H9 (cell line): ENCODE results near the gene CASP10. TPM values are rescaled to one million over a fixed set of nuclear protein-coding genes. Genes with fewer than 3 reads are reported as not detected.

Experiments used
- DNase-seq: peaks from one replicate; pipeline ENCODE4 v3.0.0-alpha.2; 2017
- H2AFZ ChIP-seq: one replicate; pipeline ENCODE4 v1.6.1; 2013; ENCODE audit warnings: mild to moderate bottlenecking, low read length, control low read depth, moderate library complexity
- H2AK5ac ChIP-seq: 2 replicates; pipeline ENCODE4 v1.6.1; 2013; ENCODE audit warnings: low read length, control low read depth, mixed read lengths; ENCODE audit not compliant: insufficient read length
- H2BK120ac ChIP-seq: one replicate; pipeline ENCODE4 v1.6.1; 2013; ENCODE audit warnings: low read depth, mild to moderate bottlenecking, low read length, control low read depth, inconsistent platforms; ENCODE audit not compliant: poor library complexity, severe bottlenecking
- H2BK12ac ChIP-seq: 2 replicates; pipeline ENCODE4 v1.6.1; 2013; ENCODE audit warnings: low read length, control low read depth, mixed read lengths, low read depth; ENCODE audit not compliant: insufficient read length
- H2BK15ac ChIP-seq: 2 replicates; pipeline ENCODE4 v1.6.1; 2013; ENCODE audit warnings: low read depth, low read length, control low read depth
- H2BK20ac ChIP-seq: one replicate; pipeline ENCODE4 v1.6.1; 2013; ENCODE audit warnings: low read depth, mild to moderate bottlenecking, low read length, control low read depth, inconsistent platforms; ENCODE audit not compliant: poor library complexity, severe bottlenecking
- H2BK5ac ChIP-seq: 2 replicates; pipeline ENCODE4 v1.6.1; 2013; ENCODE audit warnings: low read length, control low read depth, mixed read lengths; ENCODE audit not compliant: insufficient read length
- H3K14ac ChIP-seq: 2 replicates; pipeline ENCODE4 v1.6.1; 2013; ENCODE audit warnings: low read length, control low read depth; ENCODE audit not compliant: insufficient read depth
- H3K18ac ChIP-seq: 2 replicates; pipeline ENCODE4 v1.6.1; 2013; ENCODE audit warnings: low read depth, mild to moderate bottlenecking, mixed read lengths, low read length, control low read depth; ENCODE audit not compliant: insufficient read length
- H3K23ac ChIP-seq: 2 replicates; pipeline ENCODE4 v1.6.1; 2013; ENCODE audit warnings: low read length, control low read depth, mixed read lengths, low read depth; ENCODE audit not compliant: insufficient read length
- H3K23me2 ChIP-seq: 2 replicates; pipeline ENCODE4 v1.6.1; 2013; ENCODE audit warnings: low read depth, mild to moderate bottlenecking, mixed read lengths, low read length, control low read depth; ENCODE audit not compliant: insufficient read length, poor library complexity, severe bottlenecking
- H3K27ac ChIP-seq: 2 replicates; pipeline ENCODE4 v1.5.1; 2013; ENCODE audit warnings: low read length, control low read depth, mixed read lengths, low read depth; ENCODE audit not compliant: insufficient read length
- H3K27me3 ChIP-seq: 2 replicates; pipeline ENCODE4 v1.6.1; 2013; ENCODE audit warnings: low read length, control low read depth, inconsistent platforms; ENCODE audit not compliant: insufficient read depth
- H3K4ac ChIP-seq: 2 replicates; pipeline ENCODE4 v1.6.1; 2013; ENCODE audit warnings: low read depth, mild to moderate bottlenecking, control low read depth, inconsistent platforms, low read length, moderate library complexity
- H3K4me1 ChIP-seq: 2 replicates; pipeline ENCODE4 v1.6.1; 2013; ENCODE audit warnings: low read length, control low read depth, inconsistent platforms; ENCODE audit not compliant: insufficient read depth
- H3K4me2 ChIP-seq: 2 replicates; pipeline ENCODE4 v1.6.1; 2013; ENCODE audit warnings: low read length, control low read depth, mixed read lengths; ENCODE audit not compliant: insufficient read length, insufficient read depth
- H3K56ac ChIP-seq: 2 replicates; pipeline ENCODE4 v1.6.1; 2013; ENCODE audit warnings: low read depth, mild to moderate bottlenecking, mixed read lengths, low read length, control low read depth; ENCODE audit not compliant: insufficient read length
- H3K79me1 ChIP-seq: 2 replicates; pipeline ENCODE4 v1.6.1; 2013; ENCODE audit warnings: low read depth, mild to moderate bottlenecking, moderate library complexity, low read length, control low read depth, inconsistent platforms; ENCODE audit not compliant: insufficient read depth, poor library complexity, severe bottlenecking
- H3K79me2 ChIP-seq: 2 replicates; pipeline ENCODE4 v1.6.1; 2013; ENCODE audit warnings: low read length, control low read depth, inconsistent platforms; ENCODE audit not compliant: insufficient read depth
- H3K9ac ChIP-seq: 2 replicates; pipeline ENCODE4 v1.6.1; 2013; ENCODE audit warnings: low read length, control low read depth, mixed read lengths; ENCODE audit not compliant: insufficient read length; ENCODE audit errors: extremely low read depth
- H3K9me3 ChIP-seq: one replicate; pipeline ENCODE4 v1.6.1; 2013; ENCODE audit warnings: low read depth, low read length, inconsistent platforms; ENCODE audit not compliant: control insufficient read depth
- H3T11ph ChIP-seq: one replicate; pipeline ENCODE4 v1.6.1; 2013; ENCODE audit warnings: mild to moderate bottlenecking, low read length, control low read depth, inconsistent platforms
- H4K20me1 ChIP-seq: one replicate; pipeline ENCODE4 v1.6.1; 2013; ENCODE audit not compliant: control insufficient read depth, insufficient read length, insufficient read depth
- H4K5ac ChIP-seq: 2 replicates; pipeline ENCODE4 v1.6.1; 2013; ENCODE audit warnings: low read depth, mild to moderate bottlenecking, mixed read lengths, low read length, control low read depth; ENCODE audit not compliant: insufficient read length
- H4K8ac ChIP-seq: replicated peaks from 2 replicates; pipeline ENCODE4 v1.6.1; 2013; ENCODE audit warnings: low read length, control low read depth, mixed read lengths, low read depth; ENCODE audit not compliant: insufficient read length
- H4K91ac ChIP-seq: 2 replicates; pipeline ENCODE4 v1.6.1; 2013; ENCODE audit warnings: low read depth, mild to moderate bottlenecking, moderate library complexity, mixed read lengths, low read length, control low read depth; ENCODE audit not compliant: insufficient read length
- H3K27ac Mint-ChIP-seq, 3 experiments: 2 replicates in 2 of 3; 3 replicates in 1 of 3; pipeline ENCODE4 v1.8.0; 2020 to 2021; ENCODE audit warnings: mixed read lengths in 3 of 3, mild to moderate bottlenecking in 1 of 3, moderate library complexity in 1 of 3
- H3K27me3 Mint-ChIP-seq: 2 replicates; pipeline ENCODE4 v1.8.0; 2021; ENCODE audit warnings: low read depth, mild to moderate bottlenecking, moderate library complexity, mixed read lengths
- H3K36me3 Mint-ChIP-seq, 3 experiments: 2 replicates in 2 of 3; 3 replicates in 1 of 3; pipeline ENCODE4 v1.8.0; 2020 to 2021; ENCODE audit warnings: low read depth in 3 of 3, mixed read lengths in 3 of 3; ENCODE audit not compliant: insufficient read depth in 1 of 3
- H3K4me1 Mint-ChIP-seq, 2 experiments: 2 replicates each; pipeline ENCODE4 v1.8.0; 2020; ENCODE audit warnings: mixed read lengths in 2 of 2
- H3K4me3 Mint-ChIP-seq, 2 experiments: 2 replicates in 1 of 2; 3 replicates in 1 of 2; pipeline ENCODE4 v1.8.0; 2020 to 2021; ENCODE audit warnings: mild to moderate bottlenecking in 2 of 2, mixed read lengths in 2 of 2, moderate library complexity in 1 of 2
- H3K9me3 Mint-ChIP-seq, 2 experiments: 2 replicates in 1 of 2; 3 replicates in 1 of 2; pipeline ENCODE4 v1.8.0; 2020; ENCODE audit warnings: mild to moderate bottlenecking in 2 of 2, mixed read lengths in 2 of 2, moderate library complexity in 1 of 2
- WGBS: extraction: QIAGEN DNeasy Blood & Tissue Kit; methylation state at CpG from one replicate; pipeline ENCODE4 v1.1.7; 2013; ENCODE audit warnings: missing lambda C conversion rate, low lambda C conversion rate, mixed read lengths; ENCODE audit not compliant: insufficient read length; ENCODE audit errors: extremely low coverage; 5-methylcytosine and 5-hydroxymethylcytosine counted together
- total RNA-seq: library from RNA; stranded (reverse); gene quantifications from 2 replicates; pipeline ENCODE4 v1.2.1, GENCODE V29; 2021
- TF ChIP-seq, protein P1 (sequence below): fragments of 200-600 bp; sonication (generic); conservative IDR thresholded peaks from 3 replicates; pipeline ENCODE4 v1.8.0; 2021; ENCODE audit warnings: antibody characterized with exemption, mild to moderate bottlenecking

CASP10 gene
- total RNA-seq, 1 experiment from 2014 or later, result 2.7 TPM

- H3K4me3 Mint-ChIP-seq, result no peak overlapping the region
- WGBS, result no CpG with 5 or more reads among the region's 14 CpGs
- H3K36me3 Mint-ChIP-seq, result peaks cover 0 to 23% (median 8%) of the 10 kb centered on the region in 3 experiments; a peak in 5 of 7 replicates
- Histone ChIP-seq H2BK5ac (no peak overlapping the region), H3K27ac (no peak overlapping the region), H2BK20ac (no peak overlapping the region), H3K23me2 (no peaks in the 10 kb centered on the region), H2BK120ac (no peak overlapping the region), H3K9ac (no peak overlapping the region), H3K4ac (no peak overlapping the region), H3K79me1 (no peaks in the 10 kb centered on the region), H3K27me3 (no peaks in the 10 kb centered on the region), H4K20me1 (no peaks in the 10 kb centered on the region), H3K79me2 (no peaks in the 10 kb centered on the region), H3T11ph (no peak overlapping the region), H3K14ac (no peak overlapping the region), H2BK12ac (no peak overlapping the region), H3K56ac (no peak overlapping the region), H3K9me3 (peaks cover 9% of the 10 kb centered on the region), H3K4me2 (no peak overlapping the region), H3K18ac (no peak overlapping the region), H3K23ac (no peak overlapping the region), H2AK5ac (no peak overlapping the region), H4K5ac (no peak overlapping the region), H3K4me1 (no peaks in the 10 kb centered on the region), H2AFZ (no peak overlapping the region), H2BK15ac (no peak overlapping the region), H4K8ac (no peak overlapping the region), H4K91ac (no peak overlapping the region)
- H3K27me3 Mint-ChIP-seq, result no peaks in the 10 kb centered on the region; the same call in 1 of the 2 replicates
- H3K27ac Mint-ChIP-seq, result peak overlapping the region in 2 of 3 experiments; percentile 25 to 75; a peak in 3 of 7 replicates
- peaks cover 14 to 20% of the 10 kb centered on the region in 2 experiments for H3K4me1 Mint-ChIP-seq
- DNase-seq, result peak; percentile 60
- TF ChIP-seq, protein P1, sequence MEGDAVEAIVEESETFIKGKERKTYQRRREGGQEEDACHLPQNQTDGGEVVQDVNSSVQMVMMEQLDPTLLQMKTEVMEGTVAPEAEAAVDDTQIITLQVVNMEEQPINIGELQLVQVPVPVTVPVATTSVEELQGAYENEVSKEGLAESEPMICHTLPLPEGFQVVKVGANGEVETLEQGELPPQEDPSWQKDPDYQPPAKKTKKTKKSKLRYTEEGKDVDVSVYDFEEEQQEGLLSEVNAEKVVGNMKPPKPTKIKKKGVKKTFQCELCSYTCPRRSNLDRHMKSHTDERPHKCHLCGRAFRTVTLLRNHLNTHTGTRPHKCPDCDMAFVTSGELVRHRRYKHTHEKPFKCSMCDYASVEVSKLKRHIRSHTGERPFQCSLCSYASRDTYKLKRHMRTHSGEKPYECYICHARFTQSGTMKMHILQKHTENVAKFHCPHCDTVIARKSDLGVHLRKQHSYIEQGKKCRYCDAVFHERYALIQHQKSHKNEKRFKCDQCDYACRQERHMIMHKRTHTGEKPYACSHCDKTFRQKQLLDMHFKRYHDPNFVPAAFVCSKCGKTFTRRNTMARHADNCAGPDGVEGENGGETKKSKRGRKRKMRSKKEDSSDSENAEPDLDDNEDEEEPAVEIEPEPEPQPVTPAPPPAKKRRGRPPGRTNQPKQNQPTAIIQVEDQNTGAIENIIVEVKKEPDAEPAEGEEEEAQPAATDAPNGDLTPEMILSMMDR, result peak; percentile 80
- H3K9me3 Mint-ChIP-seq, result no peaks in the 10 kb centered on the region; a peak in 1 of 5 replicates
Observed at GRCh38 chr2:201235860-201236811, 53.2 kb downstream of the CASP10 start.
